ENCODE results near the gene PCBP3.

Gene PCBP3

GRCh38 chr21:45794027-45794426 is 150.5 kb downstream of the PCBP3 start:
- H3K27me3 ChIP-seq (ENCODE audit: insufficient read depth, low read depth, severe bottlenecking) = no peaks in the 10 kb centered on the region
- no peaks in the 10 kb centered on the region for H3K36me3 ChIP-seq
- H3K27ac ChIP-seq = no peak overlapping the region
- no peaks in the 10 kb centered on the region for H3K9me3 ChIP-seq (ENCODE audit: severe bottlenecking)
- DNase-seq = no peak
- TF ChIP-seq CTCF (IDR thresholded peaks at IDR 0.05; ENCODE audit: low read depth, low read length) = no peak
- H3K4me3 ChIP-seq (ENCODE audit: low read depth, low read length) = no peak overlapping the region

- H3K4me3 ChIP-seq (ENCODE audit: low read depth, low read length) = no peak overlapping the region
- H3K9me3 ChIP-seq (ENCODE audit: severe bottlenecking) = no peaks in the 10 kb centered on the region
- DNase-seq = no peak
- no peaks in the 10 kb centered on the region for H3K27me3 ChIP-seq (ENCODE audit: insufficient read depth, low read depth, severe bottlenecking)
- no peak overlapping the region for H3K27ac ChIP-seq
- TF ChIP-seq CTCF (IDR thresholded peaks at IDR 0.05; ENCODE audit: low read depth, low read length) = no peak
- no peaks in the 10 kb centered on the region for H3K36me3 ChIP-seq
Measured at GRCh38 chr21:45796003-45796402, 152.5 kb downstream of the PCBP3 start.

- Histone ChIP-seq H3K36me3 (no peaks in the 10 kb centered on the region), H3K9me3 (ENCODE audit: severe bottlenecking) (no peaks in the 10 kb centered on the region), H3K4me3 (ENCODE audit: low read depth, low read length) (no peak overlapping the region), H3K27me3 (ENCODE audit: insufficient read depth, low read depth, severe bottlenecking) (no peaks in the 10 kb centered on the region), H3K27ac (no peak overlapping the region)
- TF ChIP-seq CTCF (IDR thresholded peaks at IDR 0.05; ENCODE audit: low read depth, low read length) = no peak
- DNase-seq = no peak
Measured at GRCh38 chr21:45797338-45797737, 153.8 kb downstream of the PCBP3 start.

GRCh38 chr21:45799765-45800338 is 156.3 kb downstream of the PCBP3 start:
- H3K36me3 ChIP-seq = no peaks in the 10 kb centered on the region
- H3K27ac ChIP-seq = no peak overlapping the region
- no peaks in the 10 kb centered on the region for H3K27me3 ChIP-seq (ENCODE audit: insufficient read depth, low read depth, severe bottlenecking)
- no peak overlapping the region for H3K4me3 ChIP-seq (ENCODE audit: low read depth, low read length)
- no peak for DNase-seq
- H3K9me3 ChIP-seq (ENCODE audit: severe bottlenecking) = no peaks in the 10 kb centered on the region
- TF ChIP-seq CTCF (IDR thresholded peaks at IDR 0.05; ENCODE audit: low read depth, low read length) = no peak

- DNase-seq = no peak
- Histone ChIP-seq H3K9me3 (ENCODE audit: severe bottlenecking) (no peaks in the 10 kb centered on the region), H3K36me3 (no peaks in the 10 kb centered on the region), H3K27ac (no peak overlapping the region), H3K4me3 (ENCODE audit: low read depth, low read length) (no peak overlapping the region), H3K27me3 (ENCODE audit: insufficient read depth, low read depth, severe bottlenecking) (no peaks in the 10 kb centered on the region)
- TF ChIP-seq CTCF (IDR thresholded peaks at IDR 0.05; ENCODE audit: low read depth, low read length) = no peak
Measured at GRCh38 chr21:45800339-45801080, 157.0 kb downstream of the PCBP3 start.

Measured in WERI-Rb-1 (cell line).